Liver (tissue), 3 donors: ENCODE results near the gene DLK2.
"Not testable (repeated sequence)": the region's sequence is repeated elsewhere in the genome, so short reads cannot be mapped to it uniquely, and the experiment has no call there.

ENCODE experiments used
- HNF4G ChIP-seq: IDR thresholded peaks from 2 replicates; pipeline ENCODE4 v1.6.1; 2016; ENCODE audit warnings: antibody characterized with exemption
- RAD21 ChIP-seq, 2 donors: IDR thresholded peaks; 2 replicates each; pipeline ENCODE4 v1.6.1; 2016; ENCODE audit warnings: antibody characterized with exemption in 2 of 2, mild to moderate bottlenecking in 2 of 2
- RXRA ChIP-seq, 2 donors: IDR thresholded peaks; 2 replicates each; pipeline ENCODE4 v1.6.1; 2017 to 2018; ENCODE audit warnings: antibody characterized with exemption in 2 of 2, mild to moderate bottlenecking in 1 of 2
- TAF1 ChIP-seq: conservative IDR thresholded peaks from 2 replicates; pipeline ENCODE4 v1.6.1; 2016; ENCODE audit warnings: antibody characterized with exemption, mild to moderate bottlenecking
- YY1 ChIP-seq: IDR thresholded peaks from 2 replicates; pipeline ENCODE4 v1.6.1; 2016; ENCODE audit warnings: antibody characterized with exemption, mild to moderate bottlenecking
- TF ChIP-seq, protein P1 (sequence below): fragments of 150-350 bp; IDR thresholded peaks from 2 replicates; pipeline ENCODE4 v1.5.1; 2017; ENCODE audit warnings: improper control_type of control experiment, low read depth, low read length; ENCODE audit not compliant: missing input control
- TF ChIP-seq, protein P2 (sequence below): IDR thresholded peaks from 2 replicates; pipeline ENCODE4 v1.6.1; 2016; ENCODE audit warnings: antibody characterized with exemption
- donor health status: healthy.
- donor health status: healthy.

DNA sequence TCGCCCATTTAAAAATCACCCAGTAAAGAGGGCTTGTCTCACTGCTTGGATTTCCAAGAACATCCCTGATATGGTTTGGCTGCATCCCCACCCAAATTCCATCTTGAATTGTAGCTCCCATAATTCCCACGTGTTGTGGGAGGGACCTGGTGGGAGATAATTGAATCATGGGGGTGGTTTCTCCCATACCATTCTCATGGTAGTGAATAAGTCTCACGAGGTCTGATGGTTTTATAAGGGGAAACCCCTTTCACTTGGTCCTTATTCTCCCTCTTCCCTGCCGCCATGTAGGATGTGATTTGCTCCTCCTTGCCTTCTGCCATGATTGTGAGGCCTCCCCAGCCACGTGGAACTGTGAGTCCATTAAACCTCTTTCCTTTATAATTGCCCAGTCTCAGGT is 11.9 kb upstream of the DLK2 start:
- TF ChIP-seq, protein P1, sequence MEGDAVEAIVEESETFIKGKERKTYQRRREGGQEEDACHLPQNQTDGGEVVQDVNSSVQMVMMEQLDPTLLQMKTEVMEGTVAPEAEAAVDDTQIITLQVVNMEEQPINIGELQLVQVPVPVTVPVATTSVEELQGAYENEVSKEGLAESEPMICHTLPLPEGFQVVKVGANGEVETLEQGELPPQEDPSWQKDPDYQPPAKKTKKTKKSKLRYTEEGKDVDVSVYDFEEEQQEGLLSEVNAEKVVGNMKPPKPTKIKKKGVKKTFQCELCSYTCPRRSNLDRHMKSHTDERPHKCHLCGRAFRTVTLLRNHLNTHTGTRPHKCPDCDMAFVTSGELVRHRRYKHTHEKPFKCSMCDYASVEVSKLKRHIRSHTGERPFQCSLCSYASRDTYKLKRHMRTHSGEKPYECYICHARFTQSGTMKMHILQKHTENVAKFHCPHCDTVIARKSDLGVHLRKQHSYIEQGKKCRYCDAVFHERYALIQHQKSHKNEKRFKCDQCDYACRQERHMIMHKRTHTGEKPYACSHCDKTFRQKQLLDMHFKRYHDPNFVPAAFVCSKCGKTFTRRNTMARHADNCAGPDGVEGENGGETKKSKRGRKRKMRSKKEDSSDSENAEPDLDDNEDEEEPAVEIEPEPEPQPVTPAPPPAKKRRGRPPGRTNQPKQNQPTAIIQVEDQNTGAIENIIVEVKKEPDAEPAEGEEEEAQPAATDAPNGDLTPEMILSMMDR = not testable (repeated sequence)
- TF ChIP-seq HNF4G; RAD21 (IDR thresholded peaks at IDR 0.05); RXRA (IDR thresholded peaks at IDR 0.05); YY1; TAF1: not testable (repeated sequence)
- TF ChIP-seq, protein P2, sequence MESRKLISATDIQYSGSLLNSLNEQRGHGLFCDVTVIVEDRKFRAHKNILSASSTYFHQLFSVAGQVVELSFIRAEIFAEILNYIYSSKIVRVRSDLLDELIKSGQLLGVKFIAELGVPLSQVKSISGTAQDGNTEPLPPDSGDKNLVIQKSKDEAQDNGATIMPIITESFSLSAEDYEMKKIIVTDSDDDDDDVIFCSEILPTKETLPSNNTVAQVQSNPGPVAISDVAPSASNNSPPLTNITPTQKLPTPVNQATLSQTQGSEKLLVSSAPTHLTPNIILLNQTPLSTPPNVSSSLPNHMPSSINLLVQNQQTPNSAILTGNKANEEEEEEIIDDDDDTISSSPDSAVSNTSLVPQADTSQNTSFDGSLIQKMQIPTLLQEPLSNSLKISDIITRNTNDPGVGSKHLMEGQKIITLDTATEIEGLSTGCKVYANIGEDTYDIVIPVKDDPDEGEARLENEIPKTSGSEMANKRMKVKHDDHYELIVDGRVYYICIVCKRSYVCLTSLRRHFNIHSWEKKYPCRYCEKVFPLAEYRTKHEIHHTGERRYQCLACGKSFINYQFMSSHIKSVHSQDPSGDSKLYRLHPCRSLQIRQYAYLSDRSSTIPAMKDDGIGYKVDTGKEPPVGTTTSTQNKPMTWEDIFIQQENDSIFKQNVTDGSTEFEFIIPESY = not testable (repeated sequence)
